ENCODE data around the gene PSMB7.

The PSMB7 gene

DNA sequence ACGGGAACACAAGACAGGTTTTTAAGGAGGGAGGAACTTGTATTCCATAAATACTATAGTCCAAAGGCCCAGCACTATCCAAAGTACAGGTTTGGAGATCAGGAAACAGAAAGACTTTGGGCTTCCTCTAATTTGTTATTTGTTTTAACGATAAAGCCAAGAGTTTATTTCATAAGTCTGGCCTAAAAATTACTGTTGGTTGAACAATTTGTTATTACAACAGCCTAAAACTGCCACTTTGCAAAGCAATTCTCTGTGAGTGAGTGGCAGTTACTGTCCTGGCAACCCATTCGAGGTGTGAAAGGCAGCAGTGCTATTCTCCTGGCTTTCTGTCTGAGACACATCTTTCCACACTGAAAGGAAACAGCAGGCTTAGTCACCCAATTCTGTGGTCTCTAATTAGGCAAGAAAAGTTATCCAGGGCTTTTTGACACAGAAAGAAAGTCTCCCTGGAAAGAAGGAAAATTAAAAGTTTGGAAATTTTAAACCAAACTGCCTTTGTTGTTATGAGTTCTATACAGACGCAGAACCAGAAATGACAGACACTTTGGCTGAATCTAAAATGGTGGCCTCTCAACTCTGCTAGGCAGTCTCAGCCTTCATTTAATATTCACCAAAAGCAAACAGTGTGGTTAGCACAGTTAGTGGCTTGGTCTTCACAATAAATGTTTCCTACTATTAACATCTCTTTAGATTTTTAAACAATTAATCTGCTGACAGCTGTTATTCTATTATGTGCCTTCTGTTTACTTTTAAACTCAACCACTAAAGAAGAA lies 33.9 kb downstream of the PSMB7 start:
- no peak for DNase-seq (ENCODE audit: extremely low spot score)
- TF ChIP-seq, protein P1, sequence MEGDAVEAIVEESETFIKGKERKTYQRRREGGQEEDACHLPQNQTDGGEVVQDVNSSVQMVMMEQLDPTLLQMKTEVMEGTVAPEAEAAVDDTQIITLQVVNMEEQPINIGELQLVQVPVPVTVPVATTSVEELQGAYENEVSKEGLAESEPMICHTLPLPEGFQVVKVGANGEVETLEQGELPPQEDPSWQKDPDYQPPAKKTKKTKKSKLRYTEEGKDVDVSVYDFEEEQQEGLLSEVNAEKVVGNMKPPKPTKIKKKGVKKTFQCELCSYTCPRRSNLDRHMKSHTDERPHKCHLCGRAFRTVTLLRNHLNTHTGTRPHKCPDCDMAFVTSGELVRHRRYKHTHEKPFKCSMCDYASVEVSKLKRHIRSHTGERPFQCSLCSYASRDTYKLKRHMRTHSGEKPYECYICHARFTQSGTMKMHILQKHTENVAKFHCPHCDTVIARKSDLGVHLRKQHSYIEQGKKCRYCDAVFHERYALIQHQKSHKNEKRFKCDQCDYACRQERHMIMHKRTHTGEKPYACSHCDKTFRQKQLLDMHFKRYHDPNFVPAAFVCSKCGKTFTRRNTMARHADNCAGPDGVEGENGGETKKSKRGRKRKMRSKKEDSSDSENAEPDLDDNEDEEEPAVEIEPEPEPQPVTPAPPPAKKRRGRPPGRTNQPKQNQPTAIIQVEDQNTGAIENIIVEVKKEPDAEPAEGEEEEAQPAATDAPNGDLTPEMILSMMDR (IDR thresholded peaks at IDR 0.05; ENCODE audit: control extremely low read depth, extremely low read depth, low read depth, missing control alignments): no peak
- CTCF ChIA-PET: no interaction called here

DNA sequence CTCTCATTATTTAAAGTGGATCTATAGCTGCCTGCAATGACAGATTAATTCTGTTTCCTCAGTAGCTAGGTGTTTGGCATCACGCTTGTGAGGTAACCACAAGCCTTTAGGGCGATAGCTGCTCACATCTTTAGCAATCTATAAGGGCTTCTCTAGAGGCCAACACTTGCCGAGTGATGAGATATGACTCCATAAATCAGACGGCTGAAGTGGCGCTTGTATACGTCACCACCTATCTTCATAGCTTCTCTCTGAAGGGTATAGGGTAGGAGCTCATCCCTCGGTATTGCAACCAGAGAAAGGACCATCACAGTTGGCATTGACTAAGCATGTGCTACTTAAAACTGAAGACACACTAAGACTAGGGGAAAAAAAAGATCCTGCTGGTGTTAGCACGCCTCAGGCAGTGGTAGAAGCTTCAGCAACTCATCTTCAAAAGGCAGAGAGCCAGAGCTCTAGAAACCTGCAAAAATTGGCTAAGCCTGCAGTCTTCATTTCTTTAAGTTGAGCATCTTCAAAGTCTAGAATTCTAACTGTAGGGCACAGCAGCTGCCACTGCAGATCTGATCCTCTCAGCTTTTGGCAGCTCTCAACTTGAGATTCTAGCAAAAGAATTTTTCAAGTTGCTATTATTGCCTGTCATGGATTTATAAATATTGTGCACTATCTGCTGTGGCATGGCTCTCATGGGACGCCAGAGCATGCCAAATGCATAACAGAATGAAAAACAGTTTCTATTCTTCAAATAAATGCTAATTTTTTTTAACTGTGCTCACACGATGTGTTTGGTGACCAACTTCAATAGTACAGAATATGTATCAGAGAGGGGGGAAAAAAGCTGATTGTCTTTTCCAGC lies 37.5 kb downstream of the PSMB7 start:
- TF ChIP-seq, protein P1 (IDR thresholded peaks at IDR 0.05; ENCODE audit: control extremely low read depth, extremely low read depth, low read depth, missing control alignments): no peak
- DNase-seq (ENCODE audit: extremely low spot score): no peak
- CTCF ChIA-PET: interaction anchor here (0.8 to 3.0 kb wide), 4 partner anchors 11 to 251 kb away, joined by 3 to 14 read pairs (median 7); no protein-coding TSS in a partner anchor
- POLR2A ChIA-PET: no interaction called here

More for the DNA sequence above, 33.9 kb downstream of the PSMB7 start:
- POLR2A ChIA-PET: no interaction called here

DNA sequence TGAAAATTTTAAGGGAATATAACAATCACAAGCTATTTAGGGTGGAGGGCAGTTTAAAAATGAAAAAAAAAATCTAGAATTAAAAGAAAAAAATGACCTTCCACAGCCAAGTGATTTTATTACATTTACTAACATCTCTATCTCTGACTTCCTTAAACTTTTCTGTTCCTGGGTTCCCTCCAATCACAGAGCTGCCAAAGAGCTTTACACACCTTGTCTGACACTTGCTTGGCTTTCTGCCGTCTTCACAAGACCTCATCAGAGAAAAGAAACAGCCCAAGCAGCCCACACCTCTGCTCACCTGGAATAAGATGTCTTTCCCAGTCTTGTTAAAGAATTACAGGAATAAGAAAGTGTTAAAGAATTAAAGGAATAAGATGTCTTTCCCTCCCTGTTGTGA lies 38.9 kb downstream of the PSMB7 start:
- ChIA-PET POLR2A (no interaction called here), CTCF (interaction anchor here (0.6 to 1.6 kb wide), 3 partner anchors 11 to 249 kb away, joined by 3 to 4 read pairs (median 3); no protein-coding TSS in a partner anchor)
- no peak for DNase-seq (ENCODE audit: extremely low spot score)
- TF ChIP-seq, protein P1 (IDR thresholded peaks at IDR 0.05; ENCODE audit: control extremely low read depth, extremely low read depth, low read depth, missing control alignments): no peak

DNA sequence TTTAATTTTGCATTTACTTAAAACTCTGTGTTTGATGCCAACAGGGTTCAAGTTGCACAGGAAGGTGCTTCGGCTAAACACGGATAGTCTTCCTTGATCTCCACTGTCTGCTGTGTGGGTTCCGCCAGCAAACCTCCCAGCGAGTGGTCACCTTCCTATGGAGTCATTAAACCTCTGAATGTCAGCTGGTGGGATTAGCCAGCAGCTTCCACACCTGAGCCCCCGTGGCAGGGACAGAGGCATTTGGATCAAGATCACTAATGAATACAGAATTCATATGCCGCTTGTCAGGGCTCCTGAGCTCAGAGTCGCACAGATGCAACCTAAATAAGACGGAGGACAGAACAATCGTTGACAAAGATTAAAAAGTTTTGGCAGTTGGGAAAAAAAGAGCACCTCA lies 39.5 kb downstream of the PSMB7 start:
- CTCF ChIA-PET: interaction anchor here (1.4 to 1.6 kb wide), 2 partner anchors 10 to 249 kb away, joined by 3 to 4 read pairs; no protein-coding TSS in a partner anchor
- no peak for DNase-seq (ENCODE audit: extremely low spot score)
- POLR2A ChIA-PET: no interaction called here
- TF ChIP-seq, protein P1 (IDR thresholded peaks at IDR 0.05; ENCODE audit: control extremely low read depth, extremely low read depth, low read depth, missing control alignments): no peak

DNA sequence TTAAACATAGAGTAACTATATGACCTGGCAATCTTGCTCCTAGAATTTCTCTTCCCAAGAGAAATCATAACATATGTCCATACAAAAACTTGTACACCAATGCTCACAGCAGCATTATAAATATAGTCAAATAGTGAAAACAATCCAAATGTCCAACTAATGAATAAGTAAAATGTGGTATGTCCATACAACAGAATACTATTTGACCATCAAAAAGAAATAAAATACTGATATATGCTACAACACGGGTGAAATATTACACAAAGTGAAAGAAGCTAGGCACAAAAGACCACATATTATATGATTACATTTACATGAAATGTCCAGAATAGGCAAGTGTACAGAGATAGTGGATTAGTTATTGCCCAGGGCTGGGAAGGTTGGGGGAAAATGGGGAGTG lies 41.4 kb downstream of the PSMB7 start:
- no peak for DNase-seq (ENCODE audit: extremely low spot score)
- ChIA-PET CTCF (interaction anchor here (1.1 to 1.5 kb wide), 3 partner anchors 13 to 19 kb away, joined by 3 to 6 read pairs (median 4); no protein-coding TSS in a partner anchor), POLR2A (no interaction called here)
- TF ChIP-seq, protein P1 (IDR thresholded peaks at IDR 0.05; ENCODE audit: control extremely low read depth, extremely low read depth, low read depth, missing control alignments): no peak

DNA sequence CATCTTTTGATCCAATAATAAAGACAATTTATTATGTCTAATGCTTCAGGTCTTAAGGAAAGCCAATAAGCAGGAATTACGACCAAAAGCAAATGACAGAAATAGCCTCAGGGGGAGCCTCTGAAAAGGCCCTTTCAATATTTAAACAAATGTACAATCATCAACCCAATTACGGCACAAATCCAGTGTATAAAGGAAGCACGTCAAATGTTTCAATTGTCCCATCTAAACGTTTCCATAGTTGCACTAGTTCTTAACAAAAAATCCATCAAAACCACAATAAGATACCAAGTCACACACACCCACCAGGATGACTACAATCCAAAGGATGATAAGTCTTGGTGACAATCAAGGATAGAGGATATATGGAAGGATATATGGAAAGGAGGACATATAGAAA lies 41.9 kb downstream of the PSMB7 start:
- POLR2A ChIA-PET: no interaction called here
- TF ChIP-seq, protein P1 (IDR thresholded peaks at IDR 0.05; ENCODE audit: control extremely low read depth, extremely low read depth, low read depth, missing control alignments): no peak
- CTCF ChIA-PET: no interaction called here
- no peak for DNase-seq (ENCODE audit: extremely low spot score)

Measured in GM10248 (cell line).